Activated CD8-positive, alpha-beta T cell treated with anti-CD3 and anti-CD28 coated beads for 36 hours (primary cell): ENCODE results near the gene IP6K3. TPM values are rescaled to one million over a fixed set of nuclear protein-coding genes. Genes with fewer than 3 reads are reported as not detected.

Experiments
- ATAC-seq: fragments of 200-7000 bp; cut with Tn5 transposase; one replicate; pipeline ENCODE4 v1.10.0; 2021; ENCODE audit warnings: mild to moderate bottlenecking, moderate library complexity
- CTCF ChIA-PET: fragments of 350-600 bp; sonication (Branson Sonifier 250); formaldehyde crosslinking; loops from one replicate; lab custom pipeline; 2021; ENCODE audit warnings: antibody characterized with exemption; lab: Charles Lee
- POLR2A ChIA-PET: fragments of 350-600 bp; sonication (Branson Sonifier 250); formaldehyde crosslinking; loops from one replicate; lab custom pipeline; 2021; ENCODE audit warnings: antibody characterized with exemption; lab: Charles Lee
- DNase-seq: peaks from one replicate; pipeline ENCODE4 v3.0.0-alpha.2; 2020
- H3K27ac Mint-ChIP-seq: one replicate; pipeline ENCODE4 v1.8.0; 2021; ENCODE audit warnings: mild to moderate bottlenecking, mixed read lengths
- H3K27me3 Mint-ChIP-seq: one replicate; pipeline ENCODE4 v1.8.0; 2021; ENCODE audit warnings: mixed read lengths
- H3K36me3 Mint-ChIP-seq: one replicate; pipeline ENCODE4 v1.8.0; 2021; ENCODE audit warnings: low read depth, mixed read lengths
- H3K4me1 Mint-ChIP-seq: one replicate; pipeline ENCODE4 v1.8.0; 2021; ENCODE audit warnings: low read depth, mixed read lengths
- H3K4me3 Mint-ChIP-seq: one replicate; pipeline ENCODE4 v1.8.0; 2021; ENCODE audit warnings: mild to moderate bottlenecking, moderate library complexity, mixed read lengths
- H3K9me3 Mint-ChIP-seq: one replicate; pipeline ENCODE4 v1.8.0; 2021; ENCODE audit warnings: mixed read lengths
- intact Hi-C: fragments of 100-400 bp; cut with micrococcal nuclease; formaldehyde crosslinking; loops from one replicate; pipeline ENCODE4 v1.10.0; 2022
- total RNA-seq, 2 experiments: library from RNA; stranded (reverse); gene quantifications; one replicate each; pipeline ENCODE4 v1.2.3, GENCODE V29; 2021
- TF ChIP-seq, protein P1 (sequence below): fragments of 200-600 bp; IDR thresholded peaks from one replicate; pipeline ENCODE4 v1.8.0; 2022; ENCODE audit warnings: antibody characterized with exemption, mild to moderate bottlenecking

The IP6K3 gene
- total RNA-seq, 2 experiments from 2014 or later: not detected

DNA sequence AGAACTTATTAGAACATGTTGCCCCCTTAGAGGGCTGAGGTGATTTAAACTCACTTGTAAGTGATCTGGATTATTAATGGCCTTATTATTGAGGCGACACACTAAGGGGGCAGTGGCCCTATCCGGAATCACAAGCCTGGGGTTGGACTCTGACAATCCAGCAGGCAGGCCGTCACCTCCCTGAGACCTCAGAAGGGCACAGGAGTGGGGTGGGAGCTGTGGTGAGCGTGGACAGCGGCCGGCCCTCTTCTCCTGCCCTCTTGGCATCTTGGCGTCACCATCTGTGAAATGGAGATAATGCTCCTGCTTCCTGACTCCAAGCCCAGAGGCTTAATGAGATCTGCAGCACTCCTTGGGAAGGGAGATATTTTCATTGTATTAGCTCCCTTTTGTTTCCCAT lies 19.6 kb downstream of the IP6K3 start:
- DNase-seq (no peak), ATAC-seq (no peak)
- Mint-ChIP-seq H3K4me3 (no peak overlapping the region), H3K27me3 (no peaks in the 10 kb centered on the region), H3K9me3 (no peaks in the 10 kb centered on the region), H3K36me3 (no peaks in the 10 kb centered on the region), H3K4me1 (peaks cover 13% of the 10 kb centered on the region), H3K27ac (no peak overlapping the region)
- intact Hi-C loops: no loop called here
- TF ChIP-seq, protein P1, sequence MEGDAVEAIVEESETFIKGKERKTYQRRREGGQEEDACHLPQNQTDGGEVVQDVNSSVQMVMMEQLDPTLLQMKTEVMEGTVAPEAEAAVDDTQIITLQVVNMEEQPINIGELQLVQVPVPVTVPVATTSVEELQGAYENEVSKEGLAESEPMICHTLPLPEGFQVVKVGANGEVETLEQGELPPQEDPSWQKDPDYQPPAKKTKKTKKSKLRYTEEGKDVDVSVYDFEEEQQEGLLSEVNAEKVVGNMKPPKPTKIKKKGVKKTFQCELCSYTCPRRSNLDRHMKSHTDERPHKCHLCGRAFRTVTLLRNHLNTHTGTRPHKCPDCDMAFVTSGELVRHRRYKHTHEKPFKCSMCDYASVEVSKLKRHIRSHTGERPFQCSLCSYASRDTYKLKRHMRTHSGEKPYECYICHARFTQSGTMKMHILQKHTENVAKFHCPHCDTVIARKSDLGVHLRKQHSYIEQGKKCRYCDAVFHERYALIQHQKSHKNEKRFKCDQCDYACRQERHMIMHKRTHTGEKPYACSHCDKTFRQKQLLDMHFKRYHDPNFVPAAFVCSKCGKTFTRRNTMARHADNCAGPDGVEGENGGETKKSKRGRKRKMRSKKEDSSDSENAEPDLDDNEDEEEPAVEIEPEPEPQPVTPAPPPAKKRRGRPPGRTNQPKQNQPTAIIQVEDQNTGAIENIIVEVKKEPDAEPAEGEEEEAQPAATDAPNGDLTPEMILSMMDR: no peak
- POLR2A ChIA-PET: no interaction called here
- CTCF ChIA-PET: interaction anchor here (1.7 kb wide), 1 partner anchor 17 kb away, joined by 7 read pairs; no protein-coding TSS in a partner anchor

DNA sequence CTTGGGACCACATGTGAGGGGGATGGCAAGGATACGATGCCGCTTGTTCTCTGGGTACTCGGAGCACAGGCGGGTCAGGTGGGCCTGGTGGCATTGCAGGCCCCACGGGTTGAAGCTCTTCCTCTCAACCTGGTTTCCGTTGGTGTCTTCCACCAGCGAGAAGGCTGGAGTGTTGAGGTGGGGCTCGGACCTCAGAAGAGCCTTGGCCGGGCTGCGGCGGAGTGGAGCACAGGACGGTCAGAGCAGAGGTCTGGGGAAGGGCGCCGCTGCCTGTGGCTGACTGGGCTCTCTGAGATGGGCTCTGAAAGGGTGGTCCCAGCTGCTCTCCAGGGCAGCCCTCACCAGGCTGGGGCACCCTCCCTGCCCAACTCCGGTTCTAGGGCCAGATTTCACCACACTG lies 20.0 kb downstream of the IP6K3 start:
- Mint-ChIP-seq H3K4me1 (peaks cover 13% of the 10 kb centered on the region), H3K36me3 (no peaks in the 10 kb centered on the region), H3K9me3 (no peaks in the 10 kb centered on the region), H3K4me3 (no peak overlapping the region), H3K27me3 (no peaks in the 10 kb centered on the region), H3K27ac (no peak overlapping the region)
- ChIA-PET POLR2A (no interaction called here), CTCF (interaction anchor here (1.2 to 1.7 kb wide), 2 partner anchors 17 to 35 kb away, joined by 3 to 7 read pairs; no protein-coding TSS in a partner anchor)
- TF ChIP-seq, protein P1: no peak
- ATAC-seq (no peak), DNase-seq (no peak)
- intact Hi-C loops: no loop called here

DNA sequence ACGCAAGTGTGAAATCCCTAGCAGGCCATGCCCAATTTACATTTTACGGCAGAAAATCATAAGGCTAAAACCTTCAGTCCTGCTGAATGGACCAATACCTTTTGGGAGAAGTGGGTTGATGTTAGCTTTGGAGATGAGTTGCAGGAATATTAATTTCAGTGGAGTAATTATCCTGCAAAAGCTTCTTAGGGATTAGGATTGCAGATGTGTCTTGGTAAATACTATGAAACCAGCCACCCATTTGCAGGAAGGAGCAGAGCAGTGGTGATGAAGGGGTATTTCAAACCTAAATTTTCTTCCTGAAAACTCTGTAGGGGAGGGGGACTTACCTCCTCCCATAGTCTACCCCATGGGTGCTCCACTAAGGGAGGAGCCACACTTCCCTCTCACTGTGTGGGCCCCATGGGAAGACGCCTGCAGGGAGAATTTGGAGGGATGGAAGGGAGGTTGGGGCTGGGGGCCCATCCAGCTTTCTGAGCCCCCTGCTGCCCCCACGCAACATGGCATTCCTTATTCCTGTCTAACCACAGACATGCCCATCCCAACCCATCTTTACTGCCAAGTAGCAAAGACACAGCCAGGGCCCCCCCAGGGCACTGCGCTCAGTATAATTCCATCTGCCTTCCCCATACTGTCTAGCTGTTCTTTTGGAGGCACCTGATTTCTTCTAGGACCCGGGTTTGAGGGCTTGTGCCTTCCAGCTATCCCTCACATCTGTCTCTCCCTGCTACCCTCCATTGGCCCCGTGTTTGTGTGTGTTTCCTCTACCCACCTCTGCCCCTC lies 20.6 kb downstream of the IP6K3 start:
- ATAC-seq: no peak
- no peaks in the 10 kb centered on the region for H3K36me3 Mint-ChIP-seq
- H3K4me1 Mint-ChIP-seq: peaks cover 13% of the 10 kb centered on the region
- ChIA-PET CTCF (interaction anchor here (1.1 to 1.7 kb wide), 3 partner anchors 15 to 36 kb away, joined by 3 to 7 read pairs (median 5); partner anchors contain the start of gene UQCC2), POLR2A (no interaction called here)
- no peak overlapping the region for H3K4me3 Mint-ChIP-seq
- intact Hi-C loops: no loop called here
- TF ChIP-seq, protein P1: no peak
- no peaks in the 10 kb centered on the region for H3K27me3 Mint-ChIP-seq
- DNase-seq: no peak
- no peaks in the 10 kb centered on the region for H3K9me3 Mint-ChIP-seq
- H3K27ac Mint-ChIP-seq: no peak overlapping the region

DNA sequence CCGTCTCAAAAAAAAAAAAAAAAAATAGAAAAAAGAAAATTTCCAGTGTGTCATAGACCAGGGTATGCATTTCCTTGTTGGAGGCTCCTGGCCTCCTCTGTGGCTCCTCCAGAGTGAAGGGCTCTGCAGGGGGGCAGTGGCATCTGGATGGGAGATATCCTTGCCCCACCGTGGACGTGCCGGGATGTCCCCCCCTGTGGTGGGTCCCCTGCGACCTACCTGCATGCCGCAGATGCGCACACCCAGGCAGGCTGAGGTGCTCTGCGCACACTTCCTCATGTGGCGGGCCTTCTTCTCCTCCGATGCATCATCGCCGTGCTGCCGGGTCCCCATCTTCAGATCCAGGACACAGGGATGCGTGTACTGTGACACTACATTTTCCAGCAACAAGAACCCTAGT lies 21.5 kb downstream of the IP6K3 start:
- ChIA-PET CTCF (interaction anchor here (1.1 to 1.3 kb wide), 2 partner anchors 14 to 25 kb away, joined by 3 to 5 read pairs; partner anchors contain the start of gene UQCC2), POLR2A (no interaction called here)
- H3K9me3 Mint-ChIP-seq: no peaks in the 10 kb centered on the region
- ATAC-seq (no peak), DNase-seq (no peak)
- TF ChIP-seq, protein P1: no peak
- H3K36me3 Mint-ChIP-seq: no peaks in the 10 kb centered on the region
- peaks cover 13% of the 10 kb centered on the region for H3K4me1 Mint-ChIP-seq
- no peak overlapping the region for H3K4me3 Mint-ChIP-seq
- H3K27ac Mint-ChIP-seq: no peak overlapping the region
- intact Hi-C loops: no loop called here
- peaks cover under 1% of the 10 kb centered on the region for H3K27me3 Mint-ChIP-seq
